ENCODE data around the gene OR2A5. TPM values are rescaled to one million over a fixed set of nuclear protein-coding genes. Genes with fewer than 3 reads are reported as not detected.

OR2A5 gene
- total and polyA plus RNA-seq, 2 of the 8 experiments (the other 6 are each of a cell fraction or from before 2014, with no cell fraction given), result not detected

DNA sequence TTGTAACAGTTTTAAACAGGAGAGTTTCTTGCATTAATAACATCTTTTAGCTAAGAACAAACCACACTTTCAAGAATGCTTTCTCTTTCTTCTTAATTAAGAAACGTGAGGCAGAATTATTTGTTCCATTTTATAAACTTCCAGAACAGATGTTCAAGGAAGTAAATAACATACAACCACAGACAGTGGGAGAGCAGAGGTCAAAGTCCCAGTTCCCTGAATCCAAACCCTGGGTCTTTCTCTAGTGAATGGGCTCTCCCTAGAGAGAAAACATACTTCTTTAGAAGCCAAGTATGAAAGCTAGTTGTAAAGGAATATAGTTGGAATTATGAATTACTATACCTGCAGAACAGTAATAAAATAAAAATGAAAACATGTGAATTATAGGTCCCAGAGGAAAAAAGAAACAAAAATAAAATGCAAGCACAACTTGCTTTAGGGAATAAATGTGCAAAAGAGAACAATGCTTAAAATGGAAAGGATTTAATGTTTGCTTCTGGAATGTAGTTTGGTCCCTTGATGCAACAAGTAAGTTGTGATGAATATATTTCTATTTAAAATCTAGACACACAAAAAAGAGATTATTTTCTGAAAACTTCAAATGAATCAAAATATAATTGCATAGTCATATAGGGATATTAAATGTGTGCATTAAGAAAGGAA lies 42.6 kb upstream of the OR2A5 start:
- Histone ChIP-seq H3K27ac (ENCODE audit: low read depth, low read length) (no peak overlapping the region), H3K79me1 (ENCODE audit: low read depth, low read length) (no peaks in the 10 kb centered on the region), H3K18ac (ENCODE audit: extremely low read depth, low read length) (no peak overlapping the region), H3K23me2 (ENCODE audit: low read depth, low read length) (no peaks in the 10 kb centered on the region), H2AK5ac (ENCODE audit: low read depth, low read length) (no peak overlapping the region), H3K4me2 (ENCODE audit: insufficient read depth in 1 of 2, low read depth in 2 of 2, low read length in 2 of 2) (no peak overlapping the region), H2AFZ (ENCODE audit: low read length) (no peak overlapping the region), H4K20me1 (replicated peaks in 1 of 2; ENCODE audit: control insufficient read depth in 1 of 2, insufficient read depth in 2 of 2, low read length in 2 of 2) (no peaks in the 10 kb centered on the region), H2BK20ac (ENCODE audit: low read length) (no peak overlapping the region), H3K9ac (replicated peaks in 1 of 4; ENCODE audit: extremely low read depth in 1 of 4, low read depth in 3 of 4, low read length in 3 of 4) (no peak overlapping the region), H3K23ac (ENCODE audit: insufficient read length) (no peak overlapping the region), H3K79me2 (ENCODE audit: control insufficient read depth in 1 of 2, insufficient read depth in 2 of 2, low read length in 2 of 2) (no peaks in the 10 kb centered on the region), H3K4ac (replicated peaks; ENCODE audit: insufficient read length, low read depth, low read length) (no peak overlapping the region), H3K4me3 (ENCODE audit: extremely low read depth in 1 of 4, insufficient read depth in 2 of 4, low read depth in 3 of 4, low read length in 4 of 4) (no peak overlapping the region), H3K36me3 (ENCODE audit: control insufficient read depth in 2 of 4, insufficient read depth in 4 of 4, low read length in 3 of 4) (no peaks in the 10 kb centered on the region), H3K27me3 (replicated peaks in 1 of 4; ENCODE audit: control insufficient read depth in 3 of 4, extremely low read depth in 1 of 4, insufficient read depth in 3 of 4, low read length in 3 of 4) (no peaks in the 10 kb centered on the region), H2BK120ac (replicated peaks; ENCODE audit: low read depth, low read length) (no peak overlapping the region), H3K4me1 (replicated peaks in 1 of 4; ENCODE audit: control insufficient read depth in 3 of 4, insufficient read depth in 4 of 4, low read length in 3 of 4) (no peaks in the 10 kb centered on the region), H3K56ac (replicated peaks; ENCODE audit: insufficient read length, low read depth, low read length) (no peak overlapping the region), H2BK12ac (ENCODE audit: low read depth, low read length) (no peak overlapping the region), H3K14ac (ENCODE audit: insufficient read length) (no peak overlapping the region), H4K5ac (ENCODE audit: insufficient read length, low read depth, low read length) (no peak overlapping the region), H3K9me3 (ENCODE audit: insufficient read depth in 2 of 2, low read depth in 1 of 2, low read length in 1 of 2) (peaks cover 11 to 17% of the 10 kb centered on the region in 2 experiments; a peak in 3 of 4 replicates), H2BK5ac (ENCODE audit: low read depth, low read length) (no peak overlapping the region), H2BK15ac (ENCODE audit: low read length) (no peak overlapping the region), H4K91ac (replicated peaks; ENCODE audit: insufficient read length, low read length) (no peak overlapping the region), H4K8ac (ENCODE audit: extremely low read depth, insufficient read depth, low read length) (no peak overlapping the region)
- CTCF ChIA-PET (ENCODE audit: partially characterized antibody), result no interaction called here
- DNase-seq (ENCODE audit: low read depth in 1 of 2, low spot score in 2 of 2), result no peak
- 67% methylated on average over 1 of the region's 1 CpG; no CpG with 5 or more reads in 1 of the 2 experiments for WGBS, 2 experiments (ENCODE audit: extremely low coverage in 1 of 2, insufficient coverage in 1 of 2, insufficient read length in 1 of 2, insufficient replicate concordance in 2 of 2, low coverage in 1 of 2, low lambda C conversion rate in 2 of 2, missing lambda C conversion rate in 1 of 2)
- POLR2A ChIA-PET (ENCODE audit: partially characterized antibody), result no interaction called here
- no peak for TF ChIP-seq JUND (IDR thresholded peaks at IDR 0.05; ENCODE audit: low read length)
- TF ChIP-seq TEAD4 (IDR thresholded peaks at IDR 0.05; ENCODE audit: low read depth, low read length), result no peak
- no peak for TF ChIP-seq SP2 (IDR thresholded peaks at IDR 0.05; ENCODE audit: low read length)
- TF ChIP-seq, protein P1, sequence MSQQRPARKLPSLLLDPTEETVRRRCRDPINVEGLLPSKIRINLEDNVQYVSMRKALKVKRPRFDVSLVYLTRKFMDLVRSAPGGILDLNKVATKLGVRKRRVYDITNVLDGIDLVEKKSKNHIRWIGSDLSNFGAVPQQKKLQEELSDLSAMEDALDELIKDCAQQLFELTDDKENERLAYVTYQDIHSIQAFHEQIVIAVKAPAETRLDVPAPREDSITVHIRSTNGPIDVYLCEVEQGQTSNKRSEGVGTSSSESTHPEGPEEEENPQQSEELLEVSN (IDR thresholded peaks at IDR 0.05), result no peak
- no peak for FAIRE-seq

All from H1 (cell line).